Ascending aorta (tissue), 2 donors: ENCODE data around the gene IGFBP6. TPM values are rescaled to one million over a fixed set of nuclear protein-coding genes. Genes with fewer than 3 reads are reported as not detected.

Source experiments
- DNase-seq, 2 donors: peaks; one replicate each; pipeline ENCODE4 v3.0.0-alpha.2; 2019; ENCODE audit warnings: low spot score in 2 of 2
- H3K27ac ChIP-seq, 2 donors: fragments of 200-600 bp; sonication (generic); one replicate each; pipeline ENCODE4 v1.5.1; 2016 to 2017; ENCODE audit warnings: mild to moderate bottlenecking in 1 of 2
- H3K27me3 ChIP-seq: fragments of 200-600 bp; sonication (generic); one replicate; pipeline ENCODE4 v1.5.1; 2017
- H3K36me3 ChIP-seq, 2 donors: fragments of 200-600 bp; sonication (generic); one replicate each; pipeline ENCODE4 v1.5.1; 2016
- H3K4me1 ChIP-seq, 2 donors: fragments of 200-600 bp; sonication (generic); one replicate each; pipeline ENCODE4 v1.5.1; 2016 to 2017; ENCODE audit warnings: mild to moderate bottlenecking in 1 of 2
- H3K4me3 ChIP-seq, 2 donors: fragments of 200-600 bp; sonication (generic); one replicate each; pipeline ENCODE4 v1.5.1; 2016 to 2017; ENCODE audit warnings: mild to moderate bottlenecking in 1 of 2
- H3K9me3 ChIP-seq, 2 donors: fragments of 200-600 bp; sonication (generic); one replicate each; pipeline ENCODE4 v1.5.1; 2016
- intact Hi-C: fragments of 100-400 bp; cut with DNase I; formaldehyde crosslinking; loops from one replicate; pipeline ENCODE4 v1.15.1; 2023
- total RNA-seq: library from RNA; depleted of rRNA; stranded (reverse); fragments of >200 nt; gene quantifications from one replicate; pipeline ENCODE4 v1.1.0, GENCODE V29; 2016
- TF ChIP-seq, protein P1 (sequence below), 3 experiments: fragments of 200-600 bp in 2 of 3; fragments of 450-650 bp in 1 of 3; sonication (generic) in 2 of 3; IDR thresholded peaks; one replicate each; pipeline ENCODE4 v1.5.1; 2016 to 2019; ENCODE audit warnings: antibody characterized with exemption in 3 of 3, mild to moderate bottlenecking in 1 of 3, moderate library complexity in 1 of 3

The IGFBP6 gene
- total RNA-seq, 1 donor from 2014 or later: 1,664 TPM

DNA sequence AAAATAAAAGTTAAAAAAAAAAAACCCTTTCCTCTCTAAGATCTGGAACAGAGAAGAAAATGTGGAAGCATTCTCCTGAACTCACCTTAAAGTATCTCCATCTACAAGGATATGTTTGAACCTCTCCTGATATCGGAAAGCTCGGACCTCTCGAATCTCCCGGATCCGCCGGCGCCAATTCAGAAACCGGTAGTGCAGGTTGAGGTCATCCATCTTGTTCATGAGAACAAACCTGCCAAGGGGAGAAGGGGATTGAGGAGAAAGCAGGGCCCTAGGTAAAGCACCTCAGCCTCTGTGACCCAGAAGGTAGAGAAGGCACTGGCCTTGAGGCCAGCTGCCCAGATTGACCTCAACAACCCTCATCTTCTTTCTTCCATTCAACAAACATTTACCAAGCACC, 20.4 kb upstream of the IGFBP6 start:
- H3K4me1 ChIP-seq: peaks cover 15 to 24% of the 10 kb centered on the region in 2 donors
- no peaks in the 10 kb centered on the region for H3K27me3 ChIP-seq
- intact Hi-C loops: no loop called here
- H3K27ac ChIP-seq: peak overlapping the region; percentile 87 to 97
- no peak overlapping the region for H3K4me3 ChIP-seq
- TF ChIP-seq, protein P1, sequence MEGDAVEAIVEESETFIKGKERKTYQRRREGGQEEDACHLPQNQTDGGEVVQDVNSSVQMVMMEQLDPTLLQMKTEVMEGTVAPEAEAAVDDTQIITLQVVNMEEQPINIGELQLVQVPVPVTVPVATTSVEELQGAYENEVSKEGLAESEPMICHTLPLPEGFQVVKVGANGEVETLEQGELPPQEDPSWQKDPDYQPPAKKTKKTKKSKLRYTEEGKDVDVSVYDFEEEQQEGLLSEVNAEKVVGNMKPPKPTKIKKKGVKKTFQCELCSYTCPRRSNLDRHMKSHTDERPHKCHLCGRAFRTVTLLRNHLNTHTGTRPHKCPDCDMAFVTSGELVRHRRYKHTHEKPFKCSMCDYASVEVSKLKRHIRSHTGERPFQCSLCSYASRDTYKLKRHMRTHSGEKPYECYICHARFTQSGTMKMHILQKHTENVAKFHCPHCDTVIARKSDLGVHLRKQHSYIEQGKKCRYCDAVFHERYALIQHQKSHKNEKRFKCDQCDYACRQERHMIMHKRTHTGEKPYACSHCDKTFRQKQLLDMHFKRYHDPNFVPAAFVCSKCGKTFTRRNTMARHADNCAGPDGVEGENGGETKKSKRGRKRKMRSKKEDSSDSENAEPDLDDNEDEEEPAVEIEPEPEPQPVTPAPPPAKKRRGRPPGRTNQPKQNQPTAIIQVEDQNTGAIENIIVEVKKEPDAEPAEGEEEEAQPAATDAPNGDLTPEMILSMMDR (IDR thresholded peaks at IDR 0.05): no peak
- no peaks in the 10 kb centered on the region for H3K9me3 ChIP-seq
- DNase-seq: no peak
- H3K36me3 ChIP-seq: peaks cover 29 to 33% of the 10 kb centered on the region in 2 donors

DNA sequence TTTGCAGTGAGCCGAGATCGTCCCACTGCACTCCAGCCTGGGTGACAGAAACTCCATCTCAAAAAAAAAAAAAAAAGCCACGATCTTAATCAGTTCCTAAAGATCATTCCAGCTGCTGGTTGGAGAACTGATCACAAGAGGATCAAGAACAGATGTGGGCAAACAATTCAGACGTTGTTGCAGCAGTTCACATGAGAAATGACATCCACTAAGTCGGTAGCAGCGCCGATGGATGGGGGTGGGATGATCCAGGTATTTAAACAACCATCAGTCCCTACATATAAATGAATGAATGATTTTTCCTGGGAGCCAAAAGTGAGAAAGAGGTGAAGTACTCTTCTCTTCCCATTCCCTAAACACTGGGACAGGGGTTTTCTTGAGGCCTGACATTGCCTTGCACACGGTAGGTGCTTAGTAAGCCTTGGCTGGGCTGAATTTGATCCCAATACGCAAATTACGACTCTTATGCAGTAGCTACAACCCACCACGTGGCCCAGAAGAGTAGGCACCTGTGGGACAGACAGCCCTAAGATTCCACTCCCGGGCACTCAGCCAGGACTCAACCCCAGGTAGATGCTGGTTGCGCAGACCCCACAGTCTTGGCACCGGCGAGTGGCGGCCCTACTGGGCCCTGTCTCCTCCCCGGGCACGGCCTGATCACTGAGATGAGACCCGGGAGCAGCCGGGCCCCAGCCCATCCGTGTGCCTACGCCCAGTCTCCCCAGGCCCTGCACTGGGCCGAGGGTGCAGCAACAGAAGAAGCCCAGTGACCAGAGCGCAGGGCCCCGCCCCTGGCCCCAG, 18.8 kb upstream of the IGFBP6 start:
- intact Hi-C loops: loop anchor here (1.0 kb wide), 3 partner anchors 20 to 72 kb away; partner anchors contain the start of gene EIF4B
- H3K9me3 ChIP-seq: no peaks in the 10 kb centered on the region
- H3K4me1 ChIP-seq: peaks cover 7 to 11% of the 10 kb centered on the region in 2 donors
- no peak for DNase-seq
- H3K27ac ChIP-seq: peak overlapping the region; percentile 87 to 97
- no peaks in the 10 kb centered on the region for H3K27me3 ChIP-seq
- TF ChIP-seq, protein P1 (IDR thresholded peaks at IDR 0.05): no peak
- H3K4me3 ChIP-seq: peak overlapping the region; percentile 58 to 70
- peaks cover 29 to 30% of the 10 kb centered on the region in 2 donors for H3K36me3 ChIP-seq

DNA sequence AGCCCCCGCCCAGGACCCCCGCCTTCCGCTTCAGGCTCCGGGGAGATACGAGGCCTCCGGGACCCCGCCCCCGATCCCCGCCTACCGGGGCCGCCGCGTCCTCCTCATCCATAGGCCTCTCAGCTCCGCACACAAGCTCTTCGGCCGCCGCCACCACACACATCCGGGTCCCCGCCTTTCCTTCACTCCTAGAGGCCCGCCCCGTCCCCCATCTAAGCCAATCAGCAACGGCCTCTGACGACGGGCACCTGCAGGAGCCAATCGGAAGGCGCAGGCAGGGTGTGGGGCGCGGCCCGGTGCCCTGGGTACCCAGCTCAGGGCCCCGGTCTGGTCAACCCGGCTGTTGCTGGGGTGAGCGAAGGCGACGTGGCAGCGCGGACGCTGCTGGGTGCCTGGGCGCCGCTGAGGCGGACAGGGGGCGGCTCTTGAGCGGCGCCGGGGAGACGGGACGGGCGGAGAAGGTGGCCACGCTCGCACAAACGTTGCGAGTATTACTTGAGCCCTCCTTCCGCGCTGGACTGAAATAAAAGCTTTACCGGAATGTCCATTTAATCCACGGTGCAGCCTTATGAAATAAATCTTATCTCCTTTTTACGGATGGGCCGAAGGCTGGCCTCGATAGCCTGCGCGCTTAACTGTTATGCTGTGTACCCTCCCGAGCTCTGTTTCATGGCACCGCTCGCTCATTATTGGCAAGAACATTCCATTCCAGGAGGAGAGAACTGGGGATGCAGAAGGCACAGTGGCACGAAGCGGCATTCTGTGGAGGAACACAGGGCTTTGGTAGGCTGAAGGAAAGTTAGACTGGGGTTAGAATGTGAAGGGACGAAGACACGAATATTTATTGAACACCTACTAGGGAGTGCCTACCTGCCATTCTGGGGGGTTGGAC, 18.0 kb upstream of the IGFBP6 start, which contains the start of gene SPRYD3:
Gene SPRYD3 (minus strand): TSS at position 165 of the 892 bp plus-strand sequence. CDS start 57 bp downstream, at position 108.
- Histone ChIP-seq H3K27me3 (no peaks in the 10 kb centered on the region), H3K4me3 (peak within 1 kb of the TSS; percentile 58 to 70), H3K9me3 (no peaks in the 10 kb centered on the region), H3K36me3 (peaks cover 24 to 27% of the 10 kb centered on the region in 2 donors), H3K4me1 (peaks cover 6 to 7% of the 10 kb centered on the region in 2 donors), H3K27ac (peak within 1 kb of the TSS; percentile 87 to 97)
- peak; percentile 93 to 99 for DNase-seq
- TF ChIP-seq, protein P1 (IDR thresholded peaks at IDR 0.05): peak in 1 of 3 experiments; percentile 4
- intact Hi-C loops: loop anchor here (1.0 kb wide), 3 partner anchors 19 to 73 kb away; partner anchors contain the start of gene EIF4B

DNA sequence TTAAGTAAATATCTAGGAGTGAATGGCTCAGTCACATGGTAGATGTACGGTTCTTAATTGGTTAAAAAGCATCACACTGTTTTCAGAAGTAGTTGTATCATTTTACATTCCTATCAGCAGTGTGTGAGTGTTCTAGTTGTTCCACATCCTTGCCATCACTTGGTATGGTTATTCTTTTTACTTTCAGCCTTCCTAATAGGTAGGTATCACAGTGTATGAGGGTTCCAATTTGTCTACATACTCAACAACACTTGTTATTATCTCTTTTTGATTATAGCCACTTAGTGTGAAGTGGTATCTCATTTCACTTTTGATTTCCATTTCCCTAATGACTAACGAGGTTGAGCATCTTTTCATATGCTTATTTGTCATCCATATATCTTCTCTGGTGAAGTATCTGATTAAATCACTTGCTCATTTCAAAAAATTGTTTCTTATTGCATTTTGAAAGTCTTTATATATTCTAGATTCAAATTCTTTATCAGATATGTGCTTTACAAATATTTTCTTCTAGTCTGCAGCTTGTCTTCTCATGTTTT, 14.8 kb upstream of the IGFBP6 start:
- Histone ChIP-seq H3K4me1 (peaks cover 6 to 7% of the 10 kb centered on the region in 2 donors), H3K9me3 (no peaks in the 10 kb centered on the region), H3K4me3 (no peak overlapping the region), H3K27me3 (no peaks in the 10 kb centered on the region), H3K27ac (no peak overlapping the region), H3K36me3 (no peaks in the 10 kb centered on the region)
- DNase-seq: no peak
- intact Hi-C loops: no loop called here
- TF ChIP-seq, protein P1 (IDR thresholded peaks at IDR 0.05): no peak

DNA sequence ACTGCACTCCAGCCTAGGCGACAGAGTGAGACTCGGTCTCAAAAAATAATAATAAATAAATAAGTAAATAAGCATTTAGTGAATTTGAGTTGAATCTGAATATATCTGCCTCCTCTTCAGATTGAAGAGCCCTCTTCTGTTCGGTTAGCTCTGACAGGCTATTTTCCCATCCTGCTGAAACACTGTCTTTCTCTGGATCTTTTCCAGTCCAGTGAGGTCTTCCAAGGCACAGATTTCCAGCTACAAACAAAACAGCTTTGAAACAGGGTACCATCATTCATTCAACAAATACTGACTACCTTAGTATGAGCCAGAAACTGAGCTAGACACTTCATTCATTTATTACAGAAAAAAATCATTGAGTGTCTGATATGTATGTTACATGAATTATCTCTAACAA, 11.1 kb upstream of the IGFBP6 start:
- Histone ChIP-seq H3K9me3 (no peaks in the 10 kb centered on the region), H3K27me3 (no peaks in the 10 kb centered on the region), H3K4me1 (no peaks in the 10 kb centered on the region), H3K36me3 (no peaks in the 10 kb centered on the region), H3K4me3 (no peak overlapping the region), H3K27ac (no peak overlapping the region)
- TF ChIP-seq, protein P1 (IDR thresholded peaks at IDR 0.05): no peak
- intact Hi-C loops: no loop called here
- DNase-seq: no peak
